Fibroblast of skin of left biceps (primary cell): Measurements from ENCODE around the gene CCDC106.

Experiments used
- DNase-seq, 2 experiments: peaks; one replicate each; pipeline ENCODE4 v3.0.0-alpha.2; 2013; ENCODE audit warnings: low read depth in 2 of 2

CCDC106 gene

DNA sequence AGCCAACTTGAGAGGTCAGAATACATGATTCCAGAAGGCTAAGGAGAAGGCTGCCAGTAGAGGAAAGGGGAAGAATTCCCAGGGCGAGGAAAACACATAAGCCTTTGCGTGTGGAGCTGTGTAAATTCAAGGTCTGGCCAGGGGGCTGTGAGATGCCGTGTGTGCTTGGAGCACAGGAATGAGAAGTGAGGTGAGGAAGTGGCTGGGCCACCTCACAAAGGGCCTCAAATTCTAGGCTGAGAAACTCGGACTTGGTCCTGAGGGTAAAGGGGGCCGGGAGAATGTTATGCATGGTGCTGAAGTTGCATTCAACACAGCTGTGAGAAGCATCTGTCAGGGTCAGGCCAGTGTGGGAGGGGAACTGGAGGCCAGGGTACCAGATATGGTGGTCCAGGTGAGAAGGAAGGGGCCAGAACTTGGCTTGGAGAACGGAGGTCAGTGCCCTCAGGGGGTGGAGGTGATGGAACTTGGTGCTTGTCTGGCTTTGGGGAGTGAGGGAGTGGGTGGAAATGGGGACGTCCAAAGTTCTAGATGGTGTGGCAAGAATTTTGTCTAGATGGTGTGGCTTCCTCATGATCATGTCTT lies 12.1 kb upstream of the CCDC106 start:
- DNase-seq = no peak

DNA sequence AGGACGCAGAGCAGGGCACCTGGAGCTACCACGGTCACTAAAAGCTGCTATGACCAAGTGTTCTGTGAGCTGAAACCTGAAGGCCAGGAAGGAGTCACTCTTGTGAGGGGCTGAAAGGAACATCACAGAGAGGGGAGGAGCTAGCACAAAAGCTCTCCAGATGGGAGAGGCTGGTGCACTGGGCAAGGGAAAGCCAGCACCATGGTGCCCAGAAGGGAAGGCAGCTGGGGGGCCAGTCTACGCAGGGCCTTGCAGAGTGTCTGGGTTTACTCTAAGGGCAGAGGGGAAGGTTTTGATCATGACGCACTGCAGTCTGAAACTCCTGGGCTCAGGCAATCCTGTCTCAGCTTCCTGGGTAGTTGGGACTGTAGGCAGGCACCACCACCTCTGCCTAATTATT lies 11.3 kb upstream of the CCDC106 start:
- no peak for DNase-seq

DNA sequence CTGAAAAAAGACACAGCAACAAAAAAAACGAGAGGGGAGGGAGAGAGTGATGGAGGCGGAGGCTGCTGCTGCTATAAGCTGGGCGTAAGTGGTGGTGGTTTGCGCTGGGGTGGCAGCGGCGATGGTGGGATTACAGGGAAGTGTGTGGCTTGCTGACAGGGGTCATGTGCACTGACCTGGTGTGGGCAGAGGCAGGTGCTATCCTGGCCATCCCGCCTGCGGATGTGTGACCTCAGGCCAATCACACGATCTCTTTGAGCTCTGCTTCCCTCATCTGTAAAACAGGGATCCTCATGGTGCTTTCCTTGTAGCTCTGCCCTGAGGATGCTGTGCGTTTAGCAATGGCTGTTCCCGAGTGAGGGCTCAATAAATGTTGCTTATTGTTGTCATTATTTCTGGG lies 10.5 kb upstream of the CCDC106 start:
- DNase-seq = no peak

DNA sequence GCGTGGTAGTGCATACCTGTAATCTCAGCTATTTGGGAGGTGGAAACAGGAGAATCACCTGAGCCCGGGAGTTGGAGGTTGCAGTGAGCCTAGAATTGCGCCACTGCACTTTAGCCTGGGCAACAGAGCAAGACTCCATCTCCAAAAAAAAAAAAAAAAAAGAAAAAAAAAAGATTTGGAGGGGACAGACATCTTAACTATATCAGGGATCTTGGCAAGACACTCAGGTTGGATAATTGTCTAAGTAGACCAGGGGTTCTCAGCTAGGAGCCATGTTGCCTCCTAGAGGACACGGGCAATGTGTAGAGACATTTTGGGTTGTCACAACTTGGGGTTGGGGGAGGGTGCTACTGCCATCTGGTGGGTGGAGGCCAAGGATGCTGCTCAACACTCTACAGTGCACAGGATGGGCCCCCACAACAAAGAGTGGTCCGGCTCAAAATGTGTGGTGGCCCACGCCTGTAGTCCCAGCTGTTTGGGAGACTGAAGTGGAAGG lies 9.1 kb upstream of the CCDC106 start:
- no peak for DNase-seq

DNA sequence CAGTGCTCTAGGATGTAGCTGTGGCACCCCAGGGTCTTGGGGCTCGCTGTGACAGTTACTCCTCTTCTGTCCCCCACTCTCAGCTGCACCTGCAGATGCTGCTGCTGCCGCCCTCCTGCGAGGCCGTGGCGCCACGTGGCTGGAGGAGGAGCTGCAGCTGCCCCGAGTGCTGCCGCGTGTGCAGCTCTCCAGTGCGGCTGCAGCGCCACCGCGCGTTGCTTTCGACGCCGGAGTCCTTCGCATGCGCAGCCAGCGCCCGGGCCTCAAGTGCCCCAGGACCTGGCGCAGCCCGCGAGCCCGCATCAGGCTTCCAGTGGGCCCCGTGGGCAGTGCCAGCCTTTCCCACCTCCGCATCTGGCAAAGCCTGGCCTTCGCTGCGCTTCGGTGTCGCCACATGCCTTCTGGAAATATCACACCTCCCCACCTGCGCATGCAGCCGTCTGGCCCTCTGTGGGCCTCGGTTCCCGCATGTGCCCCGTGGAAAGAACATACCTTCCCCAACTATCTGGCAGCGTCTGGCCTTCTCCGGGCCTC lies 7.9 kb upstream of the CCDC106 start:
- no peak for DNase-seq

DNA sequence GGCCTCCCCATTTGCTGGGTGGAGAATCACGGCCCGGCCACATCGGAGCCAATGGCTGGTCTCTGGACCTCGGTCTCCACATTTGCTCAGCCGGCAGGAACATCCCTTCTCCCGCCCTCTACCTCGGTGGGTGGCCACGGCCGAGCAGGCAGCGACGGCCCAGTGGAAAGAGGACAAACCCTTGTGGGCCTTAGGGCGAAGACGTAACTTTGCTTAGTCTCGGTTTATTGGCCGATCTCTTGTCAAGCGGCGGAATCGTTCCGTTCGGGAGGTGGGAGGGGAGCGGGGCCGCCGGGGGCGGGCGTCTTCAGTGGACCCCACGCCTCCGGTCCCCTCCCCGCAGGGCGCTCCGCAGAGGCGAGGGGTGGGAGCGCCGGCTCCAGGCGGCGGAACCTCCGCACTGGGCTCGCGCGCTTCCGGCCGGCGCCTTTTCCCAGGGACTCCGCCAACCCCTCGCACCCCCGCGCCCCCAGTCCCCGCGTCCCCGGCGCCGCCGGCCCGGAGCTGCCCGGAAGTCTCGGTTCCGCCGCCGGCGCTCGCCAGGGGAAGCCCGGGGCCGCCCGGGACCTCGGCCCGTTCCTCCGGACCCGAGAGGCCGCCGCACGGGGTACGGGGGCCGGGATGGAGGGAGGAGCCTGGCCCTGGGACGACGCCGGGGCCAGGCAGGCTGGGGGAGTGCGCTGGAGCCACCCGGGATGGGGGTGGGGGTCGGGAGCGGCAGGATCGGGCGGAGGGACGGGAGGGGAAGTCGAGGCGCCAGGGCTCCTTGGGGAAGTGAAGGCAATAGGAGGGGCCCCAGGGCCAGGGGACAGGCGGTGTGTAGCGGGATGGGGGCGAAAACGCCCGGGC lies 7.2 kb upstream of the CCDC106 start, which contains the start of gene ZNF580:
ZNF580 (plus strand) TSS at position 426 of the 849 bp plus-strand sequence. CDS start 1,507 bp downstream, outside the sequence.
- DNase-seq = peak in 1 of 2 experiments; percentile 67

DNA sequence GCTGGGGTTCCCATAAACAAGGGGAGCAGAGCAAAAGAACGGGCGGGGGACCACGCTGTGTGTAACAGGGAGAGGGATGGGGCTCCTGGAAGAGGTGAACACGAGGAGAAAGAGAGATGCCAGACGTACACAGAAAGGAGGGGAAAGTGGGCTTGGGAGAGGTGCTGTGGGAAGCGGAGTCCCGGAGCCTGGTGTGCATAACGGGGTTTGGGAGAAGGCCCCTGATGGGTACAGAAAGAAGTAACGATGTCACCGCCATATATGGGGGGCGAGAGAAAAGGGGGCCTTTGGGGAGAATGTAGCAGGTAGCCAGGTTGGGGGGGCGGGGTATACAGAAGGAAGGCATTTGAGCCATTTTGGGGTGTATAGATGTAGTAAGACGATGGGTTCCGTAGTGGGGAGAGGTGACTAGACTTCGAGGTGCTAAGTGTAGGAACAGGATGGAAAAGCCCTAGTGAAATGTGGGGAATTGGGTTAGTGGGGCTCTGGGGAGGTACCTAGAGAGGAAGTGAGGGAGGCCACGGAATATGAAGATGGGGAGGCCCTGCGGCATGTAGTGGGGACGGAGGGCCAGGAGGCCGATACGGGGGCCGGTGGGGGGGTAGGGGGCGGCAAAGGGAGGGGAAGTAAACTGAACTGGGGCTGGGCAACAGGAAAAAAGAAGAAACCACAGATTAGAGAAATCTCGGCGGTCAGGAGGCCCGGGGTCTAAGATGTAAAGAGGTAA lies 6.4 kb upstream of the CCDC106 start:
- no peak for DNase-seq

DNA sequence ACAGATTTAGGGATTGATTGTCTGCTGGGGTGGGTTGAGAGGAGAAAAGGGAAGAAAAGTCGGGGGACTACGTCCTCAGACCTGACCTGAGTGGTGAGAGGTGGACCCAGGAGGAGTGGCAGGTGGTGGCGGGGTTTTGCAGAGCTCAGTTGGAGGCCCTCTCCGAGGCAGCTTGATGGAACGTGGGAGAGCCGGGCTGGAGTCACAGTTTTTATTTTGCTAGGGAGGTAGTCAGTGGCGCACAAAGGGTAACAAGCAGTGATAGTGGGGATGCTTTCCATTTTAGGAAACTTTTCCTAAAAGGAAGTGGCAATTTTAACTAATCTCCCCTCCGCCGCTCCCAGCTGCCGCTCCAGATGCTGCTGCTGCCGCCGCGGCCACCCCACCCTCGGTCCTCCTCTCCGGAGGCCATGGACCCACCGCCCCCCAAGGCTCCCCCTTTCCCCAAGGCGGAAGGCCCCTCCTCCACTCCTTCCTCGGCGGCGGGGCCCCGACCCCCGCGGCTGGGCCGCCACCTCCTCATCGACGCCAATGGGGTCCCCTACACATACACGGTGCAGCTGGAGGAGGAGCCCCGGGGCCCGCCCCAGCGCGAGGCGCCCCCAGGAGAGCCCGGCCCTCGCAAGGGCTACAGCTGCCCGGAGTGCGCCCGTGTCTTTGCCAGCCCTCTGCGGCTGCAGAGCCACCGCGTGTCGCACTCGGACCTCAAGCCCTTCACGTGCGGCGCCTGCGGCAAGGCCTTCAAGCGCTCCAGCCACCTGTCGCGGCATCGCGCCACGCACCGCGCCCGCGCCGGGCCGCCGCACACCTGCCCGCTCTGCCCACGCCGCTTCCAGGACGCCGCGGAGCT lies 5.6 kb upstream of the CCDC106 start:
- DNase-seq = no peak

DNA sequence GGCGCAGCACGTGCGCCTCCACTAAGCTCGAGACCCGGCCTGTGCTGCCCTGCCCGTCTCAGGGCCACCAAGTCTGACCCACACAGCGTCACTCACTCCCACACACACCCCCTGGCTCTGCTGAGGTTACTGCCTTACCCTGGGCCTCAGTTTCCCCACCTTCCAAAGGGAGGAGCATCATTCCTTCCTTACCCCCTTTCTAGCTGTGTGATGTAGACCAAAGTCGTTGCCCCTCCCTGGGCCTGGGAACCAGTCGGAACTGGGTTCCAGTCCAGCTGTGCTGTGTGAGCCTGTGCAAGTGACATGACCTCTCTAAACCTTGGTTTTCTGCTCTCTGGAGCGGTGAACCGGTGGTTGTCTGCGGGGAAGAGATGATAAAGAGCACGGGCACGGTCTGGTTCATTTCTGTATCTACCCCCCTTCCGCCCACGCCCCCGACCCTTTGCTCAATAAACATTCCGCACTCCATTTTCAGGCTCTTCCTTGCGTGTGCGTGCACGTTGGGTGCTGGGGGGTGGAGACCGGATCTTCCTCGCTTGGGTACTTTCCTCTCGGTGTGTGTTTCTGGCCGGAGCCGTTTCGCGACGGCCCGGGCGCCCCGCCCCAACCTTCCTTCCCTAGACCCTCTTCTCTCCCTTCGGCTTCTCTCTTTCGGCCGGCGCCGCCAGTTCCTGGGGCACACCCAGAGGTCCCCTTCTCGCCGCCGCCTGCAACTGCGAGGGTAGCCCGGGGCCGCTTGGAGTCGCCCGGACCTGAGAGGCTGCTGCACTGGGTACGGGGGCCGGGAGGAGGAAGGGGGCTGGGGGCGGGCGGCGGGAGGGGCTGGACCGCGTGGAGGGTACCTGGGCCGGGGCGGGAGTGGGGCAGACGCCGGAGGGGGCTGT lies 4.8 kb upstream of the CCDC106 start, which contains the start of gene ZNF581:
ZNF581 (plus strand) TSS at position 647 of the 884 bp plus-strand sequence. CDS start 923 bp downstream, outside the sequence.
- peak in 1 of 2 experiments; percentile 42 for DNase-seq

DNA sequence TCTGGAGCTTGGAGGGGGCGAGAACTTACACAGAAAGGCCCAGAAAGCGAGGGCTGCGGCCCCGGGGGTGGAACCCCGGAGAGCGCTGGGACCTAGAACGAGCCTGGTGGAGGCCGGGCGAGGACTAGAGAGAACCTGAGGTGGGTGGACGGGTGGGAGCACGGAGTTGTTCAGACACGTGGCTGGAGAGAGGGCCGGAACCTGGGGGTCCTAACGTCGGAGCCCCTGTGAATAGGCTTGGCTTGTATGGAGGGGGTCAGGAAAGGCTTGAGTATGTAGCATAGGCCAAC lies 4.2 kb upstream of the CCDC106 start:
- DNase-seq = no peak

DNA sequence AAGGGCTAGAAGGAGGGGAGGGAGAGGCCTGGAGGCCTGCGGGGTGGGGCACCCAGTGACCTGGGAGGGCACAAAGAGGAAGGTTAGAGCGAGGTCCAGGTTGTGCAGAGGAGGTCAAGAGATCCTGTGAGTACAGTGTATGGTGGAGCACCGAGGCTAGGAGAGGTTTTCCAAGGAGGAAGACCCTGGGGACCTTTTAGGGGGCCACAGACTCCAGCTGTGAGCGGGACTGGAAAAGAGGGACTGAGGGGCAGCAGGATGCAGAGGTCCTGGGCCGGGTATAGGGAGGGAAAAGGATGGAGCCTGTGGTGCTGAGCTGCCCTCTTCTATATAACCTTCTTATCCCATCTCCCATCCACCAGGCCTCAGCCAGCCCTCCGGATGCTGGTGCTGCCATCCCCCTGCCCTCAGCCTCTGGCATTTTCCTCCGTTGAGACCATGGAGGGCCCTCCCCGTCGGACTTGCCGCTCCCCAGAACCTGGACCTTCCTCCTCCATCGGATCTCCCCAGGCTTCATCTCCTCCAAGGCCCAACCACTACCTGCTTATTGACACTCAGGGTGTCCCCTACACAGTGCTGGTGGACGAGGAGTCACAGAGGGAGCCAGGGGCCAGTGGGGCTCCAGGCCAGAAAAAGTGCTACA lies 3.7 kb upstream of the CCDC106 start:
- no peak for DNase-seq

DNA sequence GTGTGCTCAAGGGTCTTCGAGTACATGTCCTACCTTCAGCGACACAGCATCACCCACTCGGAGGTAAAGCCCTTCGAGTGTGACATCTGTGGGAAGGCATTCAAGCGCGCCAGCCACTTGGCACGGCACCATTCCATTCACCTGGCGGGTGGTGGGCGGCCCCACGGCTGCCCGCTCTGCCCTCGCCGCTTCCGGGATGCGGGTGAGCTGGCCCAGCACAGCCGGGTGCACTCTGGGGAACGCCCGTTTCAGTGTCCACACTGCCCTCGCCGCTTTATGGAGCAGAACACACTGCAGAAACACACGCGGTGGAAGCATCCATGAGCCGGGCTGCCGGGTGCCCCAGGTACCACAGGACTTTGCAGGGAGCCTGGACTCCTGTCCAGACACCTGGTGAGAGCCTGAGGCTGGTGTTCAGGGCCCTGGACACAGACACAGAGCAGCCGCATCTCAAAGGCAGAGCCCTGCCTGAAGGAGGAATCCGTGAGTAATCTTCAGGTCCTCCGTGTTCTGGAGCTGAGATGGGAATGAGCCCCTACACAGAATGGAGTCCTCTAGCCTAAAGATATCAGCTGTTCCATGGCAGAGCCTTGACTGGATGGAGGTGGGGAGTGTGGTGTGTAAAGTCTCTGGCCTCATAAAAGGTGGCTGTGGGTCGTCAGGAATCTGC lies 3.0 kb upstream of the CCDC106 start:
- no peak for DNase-seq

DNA sequence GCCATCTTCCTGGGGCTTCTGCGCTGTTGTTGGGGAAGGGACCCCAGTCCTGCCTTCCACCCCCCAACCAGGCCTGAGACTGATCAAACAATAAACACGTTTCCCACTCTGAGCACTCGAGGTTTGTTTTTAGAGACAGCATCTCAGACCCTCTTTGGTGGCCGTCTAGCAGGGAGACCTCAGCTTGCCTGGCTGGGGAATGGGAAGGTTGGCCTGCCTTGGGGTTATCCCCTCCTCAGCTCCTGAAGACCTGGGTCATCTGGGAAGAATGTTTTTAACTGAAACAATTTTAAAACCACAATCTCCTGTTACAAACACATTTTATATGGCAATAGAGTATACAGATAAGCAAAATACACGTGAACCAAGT lies 2.5 kb upstream of the CCDC106 start:
- DNase-seq = no peak

DNA sequence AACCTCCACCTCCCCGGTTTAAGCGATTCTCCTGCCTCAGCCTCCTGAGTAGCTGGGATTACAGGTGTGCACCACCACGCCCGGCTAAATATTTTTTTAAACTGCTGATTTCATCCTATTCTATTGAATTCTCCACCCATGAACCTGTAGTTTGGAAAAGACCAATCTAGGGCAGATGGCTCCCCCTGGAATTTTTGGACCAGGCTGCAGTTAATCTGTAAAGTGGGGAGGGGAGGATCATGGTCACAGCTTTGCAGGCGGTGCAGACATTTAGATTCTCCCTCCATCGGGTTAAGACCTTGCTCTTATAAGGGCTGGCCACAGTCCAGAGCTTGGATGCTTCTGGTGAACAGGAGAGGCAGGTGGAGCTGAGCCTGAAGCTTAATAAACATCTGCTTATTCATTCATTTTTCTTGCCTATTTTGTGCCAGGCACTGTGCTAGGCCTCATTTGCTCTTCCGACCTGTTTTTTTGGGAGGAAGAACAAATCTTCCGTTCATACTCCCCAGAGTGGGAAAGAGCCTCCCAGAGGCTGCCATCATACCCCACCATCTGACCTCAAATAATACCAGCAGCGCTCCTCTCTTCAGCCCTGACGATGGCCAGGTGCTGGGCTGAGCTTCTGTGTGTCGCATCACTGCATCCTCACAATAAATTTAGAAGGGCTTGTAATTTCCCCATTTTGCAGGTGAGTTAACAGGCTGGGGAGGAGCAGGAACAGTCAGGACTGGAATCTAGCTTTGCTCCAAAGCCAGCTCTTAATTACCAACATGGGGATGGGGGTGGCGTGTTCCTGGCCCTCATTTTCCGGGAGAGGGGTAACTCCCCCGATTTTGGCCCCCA lies 902 bp upstream of the CCDC106 start:
- no peak for DNase-seq

DNA sequence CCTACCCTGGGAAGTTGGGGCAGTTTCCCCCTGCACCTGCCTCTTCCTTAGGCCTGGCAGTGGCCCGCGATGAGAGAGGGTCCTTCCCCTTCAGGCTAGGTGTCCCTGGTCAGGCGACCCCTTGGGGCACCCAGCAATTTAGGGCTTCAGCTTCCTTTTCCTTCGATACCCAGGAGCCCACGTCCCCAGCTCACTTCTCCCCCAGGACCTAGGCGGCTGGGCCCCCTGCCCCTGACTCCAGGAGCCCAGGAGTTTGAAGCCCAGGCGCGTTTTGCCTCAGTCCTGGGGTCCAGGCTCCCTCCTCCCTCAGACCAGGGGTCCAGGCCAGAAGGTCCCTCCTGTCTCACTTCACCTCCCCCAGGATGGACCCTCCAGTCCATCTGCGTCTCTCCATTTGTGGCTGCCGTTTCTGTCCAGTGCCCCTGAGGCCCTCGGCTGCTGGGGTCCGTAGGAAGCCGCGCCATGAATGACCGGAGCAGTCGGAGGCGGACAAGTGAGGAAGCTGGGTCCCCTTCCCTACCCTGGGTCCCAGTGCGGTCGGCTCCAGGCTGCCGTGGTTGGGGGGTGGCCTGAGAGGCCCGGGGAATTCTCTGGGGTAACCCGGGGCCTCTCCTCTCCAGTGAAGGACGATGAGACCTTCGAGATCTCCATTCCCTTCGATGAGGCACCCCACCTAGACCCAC lies 714 bp downstream of the CCDC106 start:
- DNase-seq = no peak

DNA sequence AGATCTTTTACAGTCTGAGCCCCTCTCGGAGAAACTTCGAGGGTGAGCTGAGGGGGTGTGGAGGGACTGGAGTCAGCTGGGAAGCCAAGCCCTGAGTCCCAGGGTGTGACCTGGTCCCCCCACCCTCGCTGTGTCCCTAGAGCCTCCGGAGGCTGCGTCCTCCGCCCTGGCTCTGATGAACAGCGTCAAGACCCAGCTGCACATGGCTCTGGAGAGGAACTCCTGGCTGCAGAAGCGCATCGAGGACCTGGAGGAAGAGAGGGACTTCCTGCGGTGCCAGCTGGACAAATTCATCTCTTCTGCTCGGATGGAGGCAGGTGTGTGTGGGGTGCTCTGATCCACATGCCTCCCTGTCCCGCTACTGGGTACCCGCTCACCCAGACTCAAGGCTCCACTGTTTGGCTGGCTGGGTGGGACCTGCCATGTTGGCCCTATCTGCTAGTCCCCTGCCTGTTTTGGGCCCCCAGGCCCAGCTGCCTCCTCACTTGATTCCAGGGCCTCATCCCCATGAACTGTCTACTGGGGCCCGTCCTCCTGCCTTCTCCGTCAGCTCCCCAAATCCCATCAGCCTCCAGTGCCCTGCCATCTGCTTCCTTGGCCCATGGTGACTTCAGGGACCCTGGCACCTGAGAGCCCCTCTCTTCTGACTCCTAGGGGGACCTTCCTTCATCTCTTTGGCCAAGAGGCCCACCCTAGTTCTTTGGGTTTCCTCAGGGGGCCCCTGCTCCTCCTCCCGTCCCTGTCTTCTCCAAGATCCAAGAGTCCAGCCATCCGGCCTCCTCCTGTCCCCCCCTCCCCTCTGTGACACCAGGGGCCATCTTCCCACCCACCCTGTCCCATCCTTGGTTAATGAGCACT lies 1.5 kb downstream of the CCDC106 start:
- DNase-seq = no peak

DNA sequence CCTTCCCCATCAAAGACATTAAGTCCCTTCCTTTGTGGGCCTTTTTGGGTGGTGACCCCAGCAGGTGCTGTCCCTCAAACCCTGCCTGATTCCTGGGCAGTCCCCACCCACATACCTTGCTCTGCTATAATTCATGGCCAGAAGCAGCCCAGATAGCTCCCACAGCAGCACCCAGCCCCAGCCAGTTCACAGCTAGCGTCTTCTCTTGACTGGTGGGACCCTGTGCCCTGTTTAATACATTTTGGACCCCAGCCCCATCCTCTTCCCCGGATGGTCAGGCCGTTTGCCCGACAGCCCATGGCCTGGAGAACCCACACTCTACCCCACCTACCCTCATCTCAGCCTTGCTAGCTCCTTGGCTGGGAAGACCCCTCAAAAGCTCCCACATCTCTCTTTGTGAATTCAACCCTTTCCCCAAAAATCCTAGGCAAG lies 2.1 kb downstream of the CCDC106 start:
- no peak for DNase-seq
